HG03565 (cell line): ENCODE measurements around the gene AK2.
"Not testable (repeated sequence)": the region's sequence is repeated elsewhere in the genome, so short reads cannot be mapped to it uniquely, and the experiment has no call there.

Source experiments
- ATAC-seq: cut with Tn5 transposase; IDR thresholded peaks from one replicate; pipeline ENCODE4 v1.9.1; 2021; ENCODE audit warnings: mild to moderate bottlenecking, moderate library complexity; ENCODE audit not compliant: unreplicated experiment

The AK2 gene

GRCh38 chr1:33002006-33002405 is 34.7 kb downstream of the AK2 start:
- ATAC-seq: no peak

DNA sequence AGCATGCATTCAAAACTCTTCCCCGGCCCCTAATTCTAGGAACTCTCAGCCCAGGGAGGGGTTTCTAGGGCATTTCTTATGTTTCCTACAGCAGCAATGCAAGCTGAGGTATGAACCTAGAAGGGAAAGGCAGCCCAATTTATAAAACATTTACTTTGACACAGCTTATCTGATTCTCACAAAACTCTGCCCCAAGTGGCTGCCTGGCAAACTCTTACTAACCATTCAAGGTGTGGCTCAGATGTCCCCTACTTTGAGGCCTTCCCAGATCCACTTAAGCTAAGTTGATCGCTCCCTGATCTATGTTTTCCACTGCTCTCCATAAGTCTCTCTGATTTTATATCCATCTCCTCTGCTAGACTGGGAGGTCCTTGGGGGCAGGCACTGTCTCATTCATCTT is 35.4 kb downstream of the AK2 start:
- no peak for ATAC-seq

DNA sequence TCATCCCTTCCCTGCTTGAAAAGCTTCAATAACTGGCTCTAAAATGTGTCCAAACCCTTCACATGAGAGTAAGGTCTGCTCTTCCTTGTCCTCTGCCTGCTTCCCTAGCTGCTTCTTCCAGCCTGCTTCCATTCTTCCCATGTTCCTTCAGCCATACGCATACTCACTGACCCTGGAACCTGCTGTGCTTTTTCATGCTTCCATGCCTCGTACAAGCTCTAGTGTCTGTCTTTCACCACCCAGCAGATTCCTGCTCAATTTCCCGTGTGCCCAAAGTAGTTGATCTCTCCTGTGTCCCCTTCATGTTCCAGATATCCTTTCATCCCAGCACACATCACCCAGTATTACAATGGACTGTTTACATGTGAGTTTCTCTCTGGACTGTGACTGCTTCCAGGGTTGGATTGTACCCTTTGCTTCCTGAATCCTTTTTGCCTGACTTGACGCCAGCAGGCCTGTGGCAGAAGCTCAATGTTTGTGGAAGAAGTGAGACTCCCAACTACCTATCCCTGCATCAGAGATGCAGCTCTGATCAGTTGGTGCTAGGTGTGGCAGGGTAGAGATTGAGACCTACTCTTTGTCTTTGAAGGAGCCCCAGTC is 36.2 kb downstream of the AK2 start:
- ATAC-seq: no peak

- no peak for ATAC-seq
Measured at GRCh38 chr1:32998997-32999396, 37.7 kb downstream of the AK2 start.

DNA sequence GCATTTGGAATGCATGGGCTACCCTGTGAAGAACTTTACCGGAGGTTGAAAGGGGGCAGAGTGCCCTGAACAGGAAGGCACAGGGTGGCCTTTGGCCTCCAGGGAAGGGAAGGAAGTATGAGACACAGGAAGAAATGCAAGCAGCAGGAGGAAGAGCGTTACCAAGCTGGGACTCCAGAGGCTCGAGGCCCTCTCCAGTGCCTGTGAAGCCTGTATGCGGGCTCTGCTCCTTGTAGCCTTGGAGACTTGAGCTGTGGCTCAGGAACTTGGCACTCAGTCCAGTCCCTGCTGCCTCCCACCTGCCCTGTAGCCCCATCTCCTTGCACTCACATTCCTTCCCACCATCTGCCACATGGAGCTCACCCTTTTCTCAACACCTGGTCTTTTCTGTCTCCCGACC is 38.6 kb downstream of the AK2 start:
- no peak for ATAC-seq

DNA sequence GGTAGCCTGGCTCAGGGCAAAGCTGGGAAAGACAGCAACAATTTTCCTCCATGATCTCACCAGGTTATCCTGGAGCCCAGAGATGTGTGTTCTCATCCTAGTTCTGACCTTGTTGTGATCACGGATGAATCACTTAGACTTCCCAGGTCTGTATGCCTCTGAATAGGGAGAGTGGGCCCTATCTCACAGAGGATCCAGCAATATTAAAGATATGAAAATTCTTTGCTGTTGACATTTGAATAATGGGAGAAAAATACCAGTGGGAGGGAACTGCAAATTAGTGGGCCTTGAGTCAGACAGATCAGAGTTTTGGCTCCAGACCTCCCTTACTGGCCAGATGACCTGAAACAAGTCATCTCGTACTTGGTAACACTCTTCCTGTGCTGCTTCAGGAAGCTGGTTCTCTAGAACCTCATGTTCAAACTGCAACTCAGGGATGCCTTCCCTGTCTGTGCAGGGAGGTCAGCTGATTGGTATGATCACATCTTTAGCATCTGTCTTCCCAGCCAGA is 39.2 kb downstream of the AK2 start:
- no peak for ATAC-seq

GRCh38 chr1:32993324-32993636 is 43.4 kb downstream of the AK2 start:
- not testable (repeated sequence) for ATAC-seq

- peak; percentile 60 for ATAC-seq
Measured at GRCh38 chr1:32992489-32993323, 44.0 kb downstream of the AK2 start.

DNA sequence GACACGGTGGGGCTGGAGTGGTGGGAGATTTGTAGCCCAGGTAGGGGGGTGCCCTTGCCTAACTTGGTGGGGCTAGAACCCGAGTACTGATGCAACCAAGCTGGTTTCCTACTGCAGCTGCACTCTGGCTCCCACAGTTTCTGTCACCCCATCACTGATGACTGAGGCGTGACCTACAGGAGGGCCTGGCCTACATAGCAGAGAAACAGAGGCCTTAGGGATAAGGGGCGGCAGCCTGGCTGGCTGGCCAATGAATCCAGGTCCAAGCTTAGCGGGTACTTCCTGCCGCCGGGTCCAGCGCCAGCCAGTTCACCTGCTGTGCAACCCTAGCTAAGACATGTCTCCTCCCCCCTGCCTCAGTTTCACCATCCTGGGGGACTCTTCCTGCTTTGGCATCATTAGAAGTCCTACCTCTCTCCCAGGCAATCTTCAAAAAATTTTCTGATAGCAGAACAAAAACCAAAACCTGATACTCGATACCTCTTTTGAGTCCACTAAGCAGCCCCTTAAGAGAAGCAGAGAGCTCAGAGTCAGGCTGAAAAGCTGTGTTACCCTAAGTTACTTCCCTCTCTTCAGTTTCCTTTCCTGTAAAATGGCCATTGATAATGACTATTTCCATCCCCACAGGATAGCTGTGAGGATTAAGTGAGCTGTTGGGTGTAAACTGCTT is 44.7 kb downstream of the AK2 start:
- no peak for ATAC-seq

DNA sequence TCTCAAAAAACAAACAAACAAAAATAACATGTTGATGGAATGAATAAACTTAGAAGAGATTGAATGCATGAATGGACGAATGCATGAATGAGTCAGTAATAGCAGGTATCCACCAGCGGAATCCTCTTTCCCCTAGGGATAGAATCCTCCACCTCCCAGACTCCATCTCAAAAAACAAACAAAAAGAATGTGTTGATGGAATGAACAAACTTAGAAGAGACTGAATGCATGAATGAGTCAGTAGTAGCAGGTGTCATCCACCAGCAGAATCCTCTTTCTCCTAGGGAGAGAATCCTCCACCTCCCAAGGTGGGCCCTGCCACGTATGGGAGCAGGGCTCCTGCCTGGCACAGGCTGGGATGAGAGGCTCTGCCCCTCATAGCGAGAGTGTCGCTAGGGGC is 45.3 kb downstream of the AK2 start:
- no peak for ATAC-seq

- no peak for ATAC-seq
Measured at GRCh38 chr1:32990887-32991286, 45.8 kb downstream of the AK2 start.

GRCh38 chr1:32989160-32990050 is 47.3 kb downstream of the AK2 start:
- ATAC-seq: no peak

DNA sequence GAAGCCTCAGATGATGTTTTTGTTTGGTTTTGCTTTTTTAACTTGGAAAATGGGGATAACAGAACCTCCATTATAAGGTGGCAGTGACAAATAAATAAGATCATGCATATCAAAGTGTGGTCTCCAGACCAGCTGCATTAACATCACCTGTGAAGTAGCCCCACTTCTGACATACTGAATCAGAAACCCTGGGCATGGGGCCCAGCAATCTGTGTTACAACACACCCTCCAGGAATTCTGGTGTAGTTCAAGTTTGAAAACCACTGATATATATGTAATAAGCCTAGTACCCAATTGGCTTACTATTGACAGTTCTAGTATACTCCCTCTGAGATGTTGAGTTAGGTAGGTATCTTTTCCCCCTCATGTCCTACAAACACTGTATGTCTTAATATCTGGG is 48.0 kb downstream of the AK2 start:
- no peak for ATAC-seq

GRCh38 chr1:32985226-32985625 is 51.5 kb downstream of the AK2 start:
- ATAC-seq: no peak

DNA sequence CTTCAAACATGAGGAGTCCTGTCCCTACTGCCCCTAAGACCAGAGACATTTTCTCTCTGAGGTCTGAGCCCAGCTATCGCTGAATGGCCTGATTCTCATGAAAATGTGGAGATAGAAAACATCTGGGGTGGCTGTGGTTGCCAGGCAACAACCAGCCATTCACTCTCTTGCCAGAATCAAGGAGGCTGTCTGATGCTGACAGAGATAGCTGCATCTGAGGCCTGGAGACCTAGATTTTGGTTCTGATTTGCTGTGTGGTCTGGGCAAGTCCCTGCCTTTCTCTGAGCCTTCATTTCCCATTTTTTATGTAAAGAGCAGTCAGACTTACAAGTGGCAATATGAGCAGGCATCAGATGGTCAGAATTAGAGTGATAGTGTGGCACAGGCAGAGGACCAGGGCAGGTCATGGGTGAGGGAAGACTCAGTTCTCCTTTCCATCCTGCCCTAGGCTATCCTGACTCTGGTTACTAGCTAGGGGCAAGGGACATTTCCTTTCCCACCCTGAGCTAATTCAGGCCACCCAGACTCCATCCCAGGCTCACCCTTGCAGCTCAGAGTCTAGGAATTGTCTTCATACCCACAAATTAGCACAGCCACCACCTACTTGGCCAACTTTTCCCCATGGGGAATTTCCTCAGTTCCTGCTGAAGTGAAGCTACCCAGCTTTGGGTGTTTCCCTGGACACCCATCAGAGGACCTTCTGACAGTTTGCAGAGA is 52.1 kb downstream of the AK2 start:
- ATAC-seq: no peak

DNA sequence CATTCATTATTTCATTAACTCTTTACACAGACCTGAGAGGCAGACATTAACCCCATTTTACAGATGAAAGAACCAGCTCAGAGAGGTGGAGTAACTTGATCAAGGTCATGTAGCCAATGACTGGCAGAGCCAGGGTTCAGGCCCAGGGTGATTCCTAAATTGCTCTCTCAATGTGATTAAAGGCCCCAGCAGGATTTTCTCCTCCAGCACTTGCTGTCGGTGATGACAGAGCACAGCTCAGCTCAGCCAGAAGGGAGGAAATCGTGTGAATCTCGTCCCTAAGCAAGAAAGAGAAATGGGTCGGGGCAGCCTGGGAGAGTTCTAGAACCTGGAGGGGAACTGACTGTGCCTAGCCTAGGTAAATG is 52.6 kb downstream of the AK2 start:
- ATAC-seq: no peak

- ATAC-seq: no peak
Measured at GRCh38 chr1:32983020-32983419, 53.7 kb downstream of the AK2 start.

- peak; percentile 79 for ATAC-seq
Measured at GRCh38 chr1:32981003-32981901, 55.4 kb downstream of the AK2 start.

DNA sequence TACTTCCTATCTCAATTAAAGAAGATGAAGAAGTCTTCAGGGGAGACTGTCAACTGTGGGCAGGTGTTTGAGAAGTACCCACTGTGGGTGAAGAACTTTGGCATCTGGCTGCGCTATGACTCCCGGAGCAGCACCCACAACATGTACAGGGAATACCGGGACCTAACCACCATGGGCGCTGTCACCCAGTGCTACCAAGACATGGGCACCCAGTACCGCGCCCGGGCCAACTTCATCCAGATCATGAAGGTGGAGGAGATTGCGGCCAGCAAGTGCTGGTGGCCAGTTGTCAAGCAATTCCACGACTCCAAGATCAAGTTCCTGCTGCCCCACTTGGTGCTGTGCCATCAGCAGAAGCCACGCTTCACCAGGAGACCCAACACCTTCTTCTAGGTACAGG is 56.6 kb downstream of the AK2 start:
- ATAC-seq: no peak
